GM21737 (cell line): ENCODE results near the gene OR6B1.
"Not testable (repeated sequence)": the region's sequence is repeated elsewhere in the genome, so short reads cannot be mapped to it uniquely, and the experiment has no call there.

Source experiments
- ATAC-seq: cut with Tn5 transposase; IDR thresholded peaks from one replicate; pipeline ENCODE4 v1.9.1; 2021; ENCODE audit warnings: mild to moderate bottlenecking, moderate library complexity; ENCODE audit not compliant: unreplicated experiment

OR6B1 gene

DNA sequence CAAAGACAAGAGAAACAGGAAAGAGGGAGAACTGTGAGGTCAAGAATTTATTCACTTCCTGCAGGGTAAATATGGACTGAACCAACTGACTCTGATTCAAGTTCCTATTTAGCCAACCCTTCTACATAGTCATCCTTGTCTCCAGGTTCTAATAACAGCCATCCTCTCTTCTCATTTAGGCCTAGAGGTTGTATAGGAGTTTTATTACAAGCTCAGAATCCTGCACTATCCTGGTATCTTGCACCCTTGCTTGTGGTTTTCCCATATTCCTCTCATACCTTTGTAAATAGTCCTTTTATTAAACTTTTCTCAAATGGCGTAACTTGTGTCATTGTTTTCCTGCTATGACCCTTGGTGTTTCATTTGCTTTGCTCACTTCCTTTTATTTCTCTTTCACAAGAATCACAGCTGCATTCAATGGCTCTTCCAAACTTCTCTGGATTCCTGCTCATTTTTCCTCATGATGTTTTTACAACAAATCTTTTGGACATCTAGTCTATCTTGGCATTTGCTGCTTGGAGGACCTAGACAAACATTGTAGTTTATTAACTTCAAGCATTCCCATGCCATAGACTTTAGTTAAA is 36.3 kb downstream of the OR6B1 start:
- no peak for ATAC-seq

DNA sequence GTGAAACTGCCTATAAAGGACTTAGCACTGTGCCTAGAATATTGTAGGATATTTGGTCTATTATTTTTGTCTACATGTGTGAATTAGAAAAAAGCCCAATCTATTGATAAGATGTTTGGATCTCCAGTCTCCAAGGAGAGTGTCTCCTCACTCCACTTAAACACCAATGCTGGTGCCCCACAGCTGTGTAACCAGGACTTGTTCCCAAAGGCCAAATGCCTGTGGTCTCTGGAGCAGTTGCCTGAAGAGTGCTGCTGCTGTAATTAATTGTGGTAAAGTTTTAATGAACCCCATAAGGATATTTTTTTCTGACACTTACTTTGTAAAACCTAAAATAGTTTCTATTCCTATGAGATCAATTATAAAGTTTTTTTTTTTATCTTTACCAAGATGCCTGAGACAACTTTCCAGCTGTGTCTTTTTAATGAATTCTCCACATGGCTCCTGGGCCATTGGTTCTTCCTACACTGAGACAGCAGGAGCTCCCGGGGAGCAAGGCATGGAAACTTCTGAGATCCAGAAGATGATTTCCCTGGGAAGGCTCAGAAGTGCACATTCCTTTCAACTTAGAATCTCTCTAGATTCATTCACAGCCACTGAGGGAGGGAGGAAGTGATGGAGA is 37.4 kb downstream of the OR6B1 start:
- no peak for ATAC-seq

DNA sequence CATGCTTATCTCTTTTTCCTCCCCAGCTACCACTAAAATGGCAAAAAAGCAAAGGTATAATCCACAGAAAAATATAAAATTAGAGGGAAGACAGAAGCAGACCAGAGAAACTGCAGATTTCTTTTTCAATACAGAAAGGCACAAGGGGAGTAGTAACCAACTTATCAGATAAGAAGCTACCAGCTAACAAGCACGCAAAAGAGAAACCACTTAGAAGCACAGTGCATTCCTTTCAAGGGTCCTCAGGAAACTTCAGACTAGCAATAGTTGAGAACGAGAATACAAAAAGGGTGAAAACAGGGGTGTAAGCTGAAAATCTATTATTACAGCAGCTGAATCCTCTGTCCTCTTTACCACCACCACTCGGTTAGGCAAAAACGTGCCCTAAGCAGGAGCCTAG is 38.8 kb downstream of the OR6B1 start:
- no peak for ATAC-seq

DNA sequence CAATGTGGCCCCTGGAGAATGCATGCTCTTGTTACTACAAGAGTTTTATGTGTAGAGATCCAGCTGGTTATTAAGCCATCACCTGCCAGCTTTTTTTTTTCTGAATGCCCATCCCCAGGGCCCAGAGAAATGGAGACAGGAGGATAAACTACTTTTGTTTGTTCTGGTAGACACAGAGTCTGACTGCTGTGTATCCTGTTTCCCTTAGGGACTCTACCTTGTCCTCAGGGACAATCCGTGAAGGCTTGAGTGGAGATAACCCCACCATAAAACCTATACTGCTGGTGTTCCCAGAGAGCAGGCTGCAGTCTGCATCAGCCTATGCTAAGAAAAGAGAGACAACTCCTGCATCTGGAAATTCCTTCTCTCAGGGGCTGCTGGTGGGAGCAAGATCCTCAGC is 48.5 kb downstream of the OR6B1 start, which contains the start of gene OR2A5:
OR2A5 (plus strand) TSS at position 301 of the 400 bp plus-strand sequence. CDS start 1,454 bp downstream, outside the sequence.
- no peak for ATAC-seq

DNA sequence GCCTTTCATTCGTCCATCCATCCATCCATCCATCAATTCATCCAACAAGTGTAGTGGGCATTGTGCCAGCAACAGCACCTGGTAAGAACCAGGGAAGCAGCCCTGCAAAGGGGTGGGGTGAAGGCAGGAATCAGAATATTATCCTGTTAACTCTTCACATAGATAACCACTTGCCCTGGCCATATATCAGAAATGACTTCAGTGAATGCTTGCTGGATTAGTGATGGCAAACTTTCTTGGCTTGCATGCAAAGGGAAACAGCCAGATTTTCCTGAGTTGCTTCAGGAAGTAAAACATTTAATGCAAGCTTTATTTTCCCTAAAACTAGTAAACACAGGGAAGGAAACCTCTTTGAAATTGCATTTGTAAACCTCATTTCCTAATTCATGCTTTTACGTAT is 49.4 kb downstream of the OR6B1 start:
- ATAC-seq, result no peak

DNA sequence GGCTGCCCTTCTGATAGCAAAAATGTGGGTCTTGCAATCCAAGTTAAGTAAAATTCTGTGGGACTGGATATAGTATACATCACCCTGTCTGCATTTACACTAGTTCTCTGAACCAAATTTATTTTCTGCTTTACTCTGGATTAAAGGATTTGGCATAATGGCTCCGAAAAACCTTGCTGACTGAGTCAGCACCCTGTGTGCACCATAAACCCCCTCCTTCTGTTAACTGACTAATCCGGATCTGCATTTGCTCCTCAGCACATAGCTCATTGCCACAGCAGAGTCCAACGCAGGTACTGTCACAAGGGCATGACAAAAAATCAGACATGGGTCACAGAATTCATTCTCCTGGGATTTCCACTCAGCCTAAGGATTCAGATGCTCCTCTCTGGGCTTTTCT is 50.0 kb downstream of the OR6B1 start:
- ATAC-seq, result no peak

DNA sequence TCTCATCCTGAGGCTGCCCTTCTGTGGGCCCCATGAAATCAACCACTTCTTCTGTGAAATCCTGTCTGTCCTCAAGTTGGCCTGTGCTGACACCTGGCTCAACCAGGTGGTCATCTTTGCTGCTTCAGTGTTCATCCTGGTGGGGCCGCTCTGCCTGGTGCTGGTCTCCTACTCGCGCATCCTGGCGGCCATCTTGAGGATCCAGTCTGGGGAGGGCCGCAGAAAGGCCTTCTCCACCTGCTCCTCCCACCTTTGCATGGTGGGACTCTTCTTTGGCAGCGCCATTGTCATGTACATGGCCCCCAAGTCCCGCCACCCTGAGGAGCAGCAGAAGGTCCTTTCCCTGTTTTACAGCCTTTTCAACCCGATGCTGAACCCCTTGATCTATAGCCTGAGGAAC is 50.8 kb downstream of the OR6B1 start:
- ATAC-seq, result not testable (repeated sequence)

DNA sequence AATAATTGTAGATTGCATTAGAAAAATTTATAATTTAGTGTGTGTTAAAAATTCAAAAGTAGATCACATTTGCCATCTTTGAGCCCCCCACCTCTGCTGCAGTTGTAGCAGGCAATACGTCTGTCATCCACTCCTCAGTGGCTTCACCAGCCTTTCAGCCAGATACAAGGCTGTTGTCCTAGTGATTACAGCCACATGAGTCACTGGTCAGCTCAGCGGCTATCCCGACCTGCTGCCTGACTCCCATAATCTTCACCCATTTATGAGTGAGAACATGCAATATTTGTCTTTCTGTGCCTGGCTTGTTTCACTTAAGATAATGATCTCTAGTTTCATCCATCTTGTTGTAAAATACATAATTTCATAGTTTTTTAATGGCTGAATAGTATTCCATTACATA is 57.8 kb downstream of the OR6B1 start:
- no peak for ATAC-seq
